EH (cell line): ENCODE results near the gene DNAJC17.

ENCODE experiments used
- DNase-seq: peaks from one replicate; pipeline ENCODE4 v3.0.0-alpha.2; 2015; ENCODE audit warnings: low read depth

DNAJC17 gene

DNA sequence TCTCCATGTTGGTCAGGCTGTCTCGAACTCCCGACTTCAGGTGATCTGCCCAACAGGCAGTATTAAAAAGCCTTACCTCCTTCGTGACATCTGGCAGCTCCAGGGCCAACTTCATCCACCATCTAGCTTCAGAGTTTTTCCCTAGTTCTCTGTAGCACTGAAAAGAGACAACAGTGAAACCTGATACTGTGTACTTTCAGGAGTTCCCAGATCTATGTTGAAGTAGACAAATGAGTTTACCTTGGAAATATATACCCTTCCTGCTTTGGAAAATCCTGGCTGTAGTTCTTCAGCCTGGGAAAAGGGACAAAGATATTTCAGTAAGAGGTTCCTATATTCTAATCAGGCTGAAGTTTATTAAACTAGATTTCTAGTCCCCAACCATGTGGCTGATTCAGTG lies 70.2 kb downstream of the DNAJC17 start:
- DNase-seq, result no peak

DNA sequence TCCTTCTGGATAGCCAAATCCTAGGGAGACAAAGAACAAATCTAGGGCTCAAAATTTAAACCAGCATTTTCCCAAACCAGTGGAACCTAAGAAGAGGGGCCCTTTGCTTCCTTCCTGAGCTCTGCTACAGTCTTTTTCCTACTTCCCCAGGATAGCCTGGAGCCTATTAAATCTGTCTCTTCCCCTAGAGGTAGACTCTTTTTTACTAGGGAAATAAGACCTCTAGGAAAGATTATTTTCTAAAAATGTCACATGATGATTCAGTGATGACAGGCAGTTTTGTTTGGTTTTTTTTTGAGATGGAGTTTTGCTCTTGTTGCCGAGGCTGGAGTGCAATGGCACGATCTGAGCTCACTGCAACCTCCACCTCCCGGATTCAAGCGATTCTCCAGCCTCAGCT lies 70.7 kb downstream of the DNAJC17 start:
- DNase-seq, result no peak

DNA sequence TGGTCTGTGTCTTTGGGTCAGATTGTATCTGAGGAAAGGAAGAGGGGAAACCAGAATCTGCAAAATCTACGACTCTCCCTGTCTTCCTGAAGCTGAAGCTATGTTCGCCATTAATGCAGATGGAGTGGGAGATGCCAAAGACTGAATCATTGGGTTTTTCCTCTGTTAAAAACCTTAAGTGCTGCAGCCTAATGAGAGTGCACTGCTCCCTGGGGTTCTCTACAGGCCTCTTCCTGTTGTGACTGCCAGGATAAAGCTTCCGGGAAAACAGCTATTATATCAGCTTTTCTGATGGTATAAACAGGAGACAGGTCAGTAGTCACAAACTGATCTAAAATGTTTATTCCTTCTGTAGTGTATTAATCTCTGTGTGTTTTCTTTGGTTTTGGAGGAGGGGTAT lies 76.2 kb downstream of the DNAJC17 start:
- DNase-seq, result no peak

DNA sequence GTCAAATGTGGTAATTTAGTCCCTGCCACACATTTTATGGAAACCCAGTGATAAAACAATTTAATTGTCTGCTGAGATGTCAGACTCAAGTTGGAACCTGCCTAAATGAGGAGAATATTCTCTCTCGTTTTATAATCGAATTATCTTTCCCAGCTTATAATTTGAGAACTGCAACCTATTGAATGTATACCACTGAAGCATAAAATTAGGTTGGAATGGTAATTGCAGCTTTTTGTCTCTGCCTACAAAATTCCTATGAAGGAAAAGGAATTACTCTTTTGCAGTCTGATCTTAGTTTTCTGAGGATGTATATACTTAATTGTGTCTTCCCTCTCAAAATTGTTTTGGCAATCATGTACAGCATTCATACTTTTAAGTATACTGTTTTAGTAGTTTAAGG lies 83.4 kb downstream of the DNAJC17 start:
- DNase-seq, result no peak

DNA sequence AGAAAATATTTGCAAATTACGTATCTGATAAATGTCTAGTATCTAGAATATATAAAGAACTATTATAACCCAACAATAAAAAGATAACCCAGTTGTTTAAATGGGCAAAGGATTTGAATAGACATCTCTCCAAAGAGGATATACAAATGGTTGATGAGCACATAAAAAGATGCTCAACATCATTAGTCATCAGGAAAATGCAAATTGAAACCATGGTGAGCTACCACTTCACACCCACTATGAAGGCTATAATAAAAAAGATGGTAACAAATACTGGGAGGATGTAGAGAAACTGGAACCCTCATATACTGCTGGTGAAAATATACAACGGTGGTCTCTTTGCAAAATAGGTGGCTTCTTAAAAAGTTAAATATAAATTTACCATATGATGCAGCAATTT lies 84.3 kb downstream of the DNAJC17 start:
- DNase-seq, result peak; percentile 55

DNA sequence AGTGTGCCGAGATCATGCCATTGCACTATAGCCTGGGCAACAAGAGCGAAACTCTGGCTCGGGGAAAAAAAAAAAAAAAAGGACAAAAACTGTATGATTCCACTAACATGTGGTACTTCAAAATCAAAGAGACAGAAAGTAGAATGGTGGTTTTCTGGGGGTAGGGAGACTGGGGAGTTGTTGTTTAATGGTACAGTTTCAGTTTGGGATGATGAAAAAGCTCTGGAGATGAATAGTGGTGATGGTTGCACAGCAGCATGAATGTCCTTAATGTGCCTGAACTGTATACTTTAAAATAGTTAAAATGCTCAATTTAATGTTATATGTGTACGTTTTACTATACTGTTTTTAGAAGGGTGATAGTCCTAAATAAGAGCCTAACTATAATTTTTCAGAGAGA lies 84.9 kb downstream of the DNAJC17 start:
- no peak for DNase-seq

DNA sequence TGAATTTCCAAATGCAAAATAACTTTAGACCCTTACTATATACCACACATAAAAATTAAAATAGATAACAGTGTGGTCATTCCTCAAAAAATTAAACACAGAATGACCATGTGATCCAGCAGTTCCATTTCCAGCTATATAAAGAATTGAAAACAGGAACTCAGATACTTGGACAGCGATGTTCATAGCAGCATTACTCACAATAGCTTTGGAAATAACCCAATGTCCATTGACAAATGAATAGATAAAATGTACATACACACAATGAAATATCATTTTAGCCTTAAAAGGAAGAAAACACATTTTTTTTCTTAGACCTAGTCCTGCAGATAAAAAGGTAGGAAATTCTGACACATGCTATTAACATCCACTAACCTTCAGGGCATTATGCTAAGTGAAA lies 85.6 kb downstream of the DNAJC17 start:
- no peak for DNase-seq

DNA sequence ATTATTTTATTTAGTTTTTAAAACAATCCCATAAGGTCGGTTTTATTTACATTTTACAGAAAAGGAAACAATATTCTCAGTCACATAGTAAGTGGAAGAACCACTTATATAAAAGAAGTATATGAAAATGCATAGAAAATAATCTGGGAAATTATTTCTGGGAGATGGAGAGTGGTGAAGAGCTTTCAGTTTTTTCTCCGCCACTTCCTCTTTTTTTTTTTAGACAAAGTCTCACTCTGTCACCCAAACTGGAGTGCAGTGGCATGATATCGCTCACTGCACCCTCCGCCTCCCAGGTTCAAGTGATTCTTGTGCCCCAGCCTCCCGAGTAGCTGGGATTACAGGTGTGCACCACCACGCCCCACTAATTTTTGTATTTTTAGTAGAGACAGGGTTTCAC lies 91.1 kb downstream of the DNAJC17 start:
- no peak for DNase-seq
